Hepatocyte (in vitro differentiated cells): ENCODE results near the gene VGF.

Experiments used
- CTCF ChIP-seq: fragments of 200-600 bp; sonication (generic); IDR thresholded peaks from 2 replicates; pipeline ENCODE4 v1.5.1; 2016; ENCODE audit warnings: antibody characterized with exemption, mild to moderate bottlenecking; ENCODE audit not compliant: poor library complexity
- EZH2 ChIP-seq: fragments of 200-600 bp; sonication (generic); IDR thresholded peaks from 2 replicates; pipeline ENCODE4 v1.6.1; 2016; ENCODE audit warnings: antibody characterized with exemption, mild to moderate bottlenecking, borderline replicate concordance
- EZH2phosphoT487 ChIP-seq: fragments of 200-600 bp; sonication (generic); IDR thresholded peaks from one replicate; pipeline ENCODE4 v1.6.1; 2018; ENCODE audit warnings: antibody characterized with exemption, mild to moderate bottlenecking, low read depth, moderate library complexity; ENCODE audit not compliant: unreplicated experiment, severe bottlenecking

GRCh38 chr7:101162551-101163278 is 2.7 kb downstream of the VGF start:
- TF ChIP-seq CTCF (no peak), EZH2phosphoT487 (no peak), EZH2 (no peak)
